Keratinocyte (primary cell): ENCODE results near the gene GYPA. TPM values are rescaled to one million over a fixed set of nuclear protein-coding genes. Genes with fewer than 3 reads are reported as not detected.
"Not testable (repeated sequence)": the region's sequence is repeated elsewhere in the genome, so short reads cannot be mapped to it uniquely, and the experiment has no call there.

Experiments
- DNase-seq: peaks from one replicate; pipeline ENCODE4 v3.0.0-alpha.2; 2011; ENCODE audit warnings: low read depth, missing footprints, low spot score
- FAIRE-seq: peaks from 2 replicates; lab custom pipeline; 2011; peaks lifted over from hg19 to GRCh38; lab: Jason Lieb, UNC
- H2AFZ ChIP-seq: 2 replicates; pipeline ENCODE4 v1.6.0; 2012; ENCODE audit warnings: low read length, control low read depth, inconsistent platforms; ENCODE audit not compliant: control insufficient read depth
- H3K27ac ChIP-seq: 2 replicates; pipeline ENCODE4 v1.5.1; 2011; ENCODE audit warnings: low read length; ENCODE audit not compliant: control insufficient read depth, insufficient read depth
- H3K27me3 ChIP-seq: 3 replicates; pipeline ENCODE4 v1.6.0; 2011; ENCODE audit warnings: low read length; ENCODE audit not compliant: control insufficient read depth, insufficient read depth; ENCODE audit errors: extremely low read depth
- H3K36me3 ChIP-seq, 2 experiments: 2 replicates in 1 of 2; 3 replicates in 1 of 2; pipeline ENCODE4 v1.5.1; 2011; ENCODE audit warnings: low read length in 2 of 2, mild to moderate bottlenecking in 1 of 2; ENCODE audit not compliant: control insufficient read depth in 2 of 2, insufficient read depth in 2 of 2; ENCODE audit errors: extremely low read depth in 1 of 2
- H3K4me1 ChIP-seq: 3 replicates; pipeline ENCODE4 v1.5.1; 2011; ENCODE audit warnings: low read length; ENCODE audit not compliant: control insufficient read depth, insufficient read depth; ENCODE audit errors: extremely low read depth
- H3K4me2 ChIP-seq: 3 replicates; pipeline ENCODE4 v1.6.0; 2011; ENCODE audit warnings: low read depth, low read length; ENCODE audit not compliant: control insufficient read depth, insufficient read depth; ENCODE audit errors: extremely low read depth
- H3K4me3 ChIP-seq, 3 experiments: fragments of 200-600 bp in 1 of 3; sonication (generic) in 1 of 3; 2 replicates in 2 of 3; 3 replicates in 1 of 3; pipeline ENCODE4 v1.5.1; 2011 to 2016; ENCODE audit warnings: low read length in 3 of 3, mild to moderate bottlenecking in 3 of 3, control low read depth in 2 of 3, inconsistent platforms in 1 of 3, low read depth in 1 of 3, mixed read lengths in 1 of 3, mixed run types in 1 of 3, moderate library complexity in 1 of 3; ENCODE audit not compliant: control insufficient read depth in 2 of 3, insufficient read depth in 2 of 3; ENCODE audit errors: extremely low read depth in 1 of 3
- H3K79me2 ChIP-seq: 2 replicates; pipeline ENCODE4 v1.6.0; 2012; ENCODE audit warnings: low read length; ENCODE audit not compliant: control insufficient read depth, insufficient read depth
- H3K9ac ChIP-seq: 3 replicates; pipeline ENCODE4 v1.6.0; 2011; ENCODE audit warnings: low read length; ENCODE audit not compliant: control insufficient read depth, insufficient read depth; ENCODE audit errors: extremely low read depth
- H3K9me1 ChIP-seq: 3 replicates; pipeline ENCODE4 v1.6.0; 2011; ENCODE audit warnings: low read length; ENCODE audit not compliant: control insufficient read depth, insufficient read depth; ENCODE audit errors: extremely low read depth
- H3K9me3 ChIP-seq: 2 replicates; pipeline ENCODE4 v1.5.1; 2012; ENCODE audit warnings: low read depth, low read length; ENCODE audit not compliant: control insufficient read depth
- H4K20me1 ChIP-seq: 3 replicates; pipeline ENCODE4 v1.6.0; 2011; ENCODE audit warnings: low read length; ENCODE audit not compliant: control insufficient read depth, insufficient read depth; ENCODE audit errors: extremely low read depth
- dilution Hi-C: fragments of 300-500 bp; cut with MboI; formaldehyde crosslinking; loops from one replicate; pipeline ENCODE4 v1.7.0; 2020; ENCODE audit warnings: low sequenced_read_pairs; ENCODE audit not compliant: extremely low pct_ligation_motif_present
- polyA plus RNA-seq, 5 experiments: library from polyadenylated mRNA; depleted of rRNA in 3 of 5; stranded (reverse) in 3 of 5; stranded (forward) in 1 of 5; unstranded in 1 of 5; fragments of >200 nt; gene quantifications; 1 replicate in 1 of 5; 2 replicates in 3 of 5; 3 replicates in 1 of 5; pipeline versions ENCODE4 v1.2.1 to v1.2.3, GENCODE V29; 2011 to 2012; ENCODE audit warnings: missing spikeins in 2 of 5, low read depth in 1 of 5, low replicate concordance in 1 of 5

GYPA gene
- polyA plus RNA-seq, 1 donor (not counting 4 experiments of a cell fraction or from before 2014, with no cell fraction given): not detected

GRCh38 chr4:144061556-144061955 lies 79.0 kb downstream of the GYPA start:
- H3K4me2 ChIP-seq, H3K9ac ChIP-seq, H4K20me1 ChIP-seq, H3K4me1 ChIP-seq, H2AFZ ChIP-seq, H3K36me3 ChIP-seq, H3K9me1 ChIP-seq, H3K9me3 ChIP-seq, H3K4me3 ChIP-seq, H3K27ac ChIP-seq, FAIRE-seq, DNase-seq, H3K27me3 ChIP-seq, dilution Hi-C loops, H3K79me2 ChIP-seq: not testable (repeated sequence)

GRCh38 chr4:144060234-144060859 lies 80.2 kb downstream of the GYPA start:
- H3K4me2 ChIP-seq, H3K9me3 ChIP-seq, H3K9ac ChIP-seq, FAIRE-seq, H4K20me1 ChIP-seq, H3K36me3 ChIP-seq, DNase-seq, H3K9me1 ChIP-seq, dilution Hi-C loops, H3K27ac ChIP-seq, H3K79me2 ChIP-seq, H2AFZ ChIP-seq, H3K4me1 ChIP-seq, H3K27me3 ChIP-seq, H3K4me3 ChIP-seq: not testable (repeated sequence)

Other genes starting within 250 kb of the GYPA start
- not detected in 3 replicates for gene GYPE, start 235.2 kb downstream of the GYPA start, polyA plus RNA-seq
- gene GYPB, start 121.3 kb downstream of the GYPA start, polyA plus RNA-seq: not detected in 3 replicates